GM19025 (cell line): Measurements from ENCODE around the gene TPP1.

ENCODE experiments used
- ATAC-seq: cut with Tn5 transposase; IDR thresholded peaks from one replicate; pipeline ENCODE4 v1.9.1; 2021; ENCODE audit warnings: mild to moderate bottlenecking, low read depth, moderate library complexity; ENCODE audit not compliant: unreplicated experiment

Gene TPP1

DNA sequence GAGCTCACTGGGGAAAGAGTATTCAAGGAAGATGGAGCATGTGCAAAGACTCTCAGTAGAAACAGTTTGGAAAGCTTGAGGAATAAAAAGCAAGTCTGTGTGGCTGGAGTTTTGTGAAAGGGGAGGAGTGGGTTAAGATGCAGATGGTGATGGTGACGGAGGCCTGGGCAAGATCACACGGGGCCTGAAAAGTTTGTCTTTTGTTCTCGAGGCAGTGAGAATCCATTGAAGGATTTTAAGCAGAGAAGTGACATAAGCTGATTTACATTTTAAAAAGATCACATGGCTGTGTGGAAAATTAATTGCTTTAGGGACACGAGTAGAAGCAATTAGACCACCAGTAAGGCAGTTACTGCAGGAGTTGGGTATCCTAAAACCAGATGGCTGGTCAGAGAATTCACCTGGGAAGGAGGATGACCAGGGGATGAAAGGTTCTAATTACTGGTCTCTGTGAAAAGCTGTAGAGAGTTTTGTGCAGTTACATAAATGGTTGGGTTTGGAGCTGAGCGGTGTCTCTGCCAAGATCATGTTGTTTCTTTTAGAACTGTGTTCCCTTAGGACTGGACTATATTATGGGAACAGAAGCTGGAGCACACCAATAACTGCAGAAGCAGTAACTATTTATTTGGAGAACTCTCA lies 22.9 kb downstream of the TPP1 start:
- no peak for ATAC-seq

DNA sequence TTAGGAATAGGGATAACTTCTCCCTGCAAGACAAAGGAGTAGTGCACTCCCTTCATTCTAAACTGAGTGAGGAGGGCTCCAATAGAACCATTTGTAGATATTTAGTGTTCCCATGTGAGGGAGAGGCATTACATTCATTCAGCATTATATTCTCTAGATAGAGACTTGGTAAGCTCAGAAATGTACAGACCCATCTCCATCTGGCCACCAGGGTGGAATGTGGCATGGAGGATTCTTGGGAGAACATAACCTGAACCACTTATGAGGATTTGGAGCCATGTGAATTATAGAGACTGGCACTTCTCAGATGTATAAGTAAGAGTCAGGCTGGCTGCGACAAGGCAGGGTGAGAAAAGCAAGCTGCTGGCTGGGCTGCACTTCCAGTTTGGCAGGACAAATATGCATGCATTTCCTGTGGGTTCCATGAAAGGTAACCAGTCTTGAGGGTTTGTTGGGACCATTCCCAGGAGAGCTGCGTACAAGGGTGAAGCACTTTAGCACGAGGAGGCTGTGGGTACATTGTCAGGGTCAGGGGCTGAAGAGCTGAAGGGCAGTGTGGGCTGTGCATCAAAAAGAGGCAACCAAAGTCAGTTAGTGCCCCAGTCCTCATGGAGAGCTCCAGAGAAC lies 25.0 kb downstream of the TPP1 start:
- ATAC-seq: no peak

DNA sequence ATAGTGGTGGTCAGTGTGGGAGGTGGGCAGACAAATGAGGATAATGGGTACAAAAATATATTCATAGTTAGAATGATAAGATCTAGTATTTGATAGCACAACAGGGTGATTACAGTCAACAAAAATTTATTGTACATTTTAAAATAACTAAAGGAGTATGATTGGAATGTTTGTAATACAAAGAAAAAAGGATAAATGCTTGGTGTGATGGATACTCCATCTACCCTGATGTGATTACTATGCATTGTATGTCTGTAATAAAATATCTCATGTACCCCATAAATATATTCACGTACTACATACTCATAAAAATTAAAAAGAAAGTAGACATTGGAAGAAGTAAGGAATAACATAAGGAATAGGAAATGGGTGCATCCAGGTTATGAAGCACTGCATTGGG lies 31.2 kb downstream of the TPP1 start:
- no peak for ATAC-seq

DNA sequence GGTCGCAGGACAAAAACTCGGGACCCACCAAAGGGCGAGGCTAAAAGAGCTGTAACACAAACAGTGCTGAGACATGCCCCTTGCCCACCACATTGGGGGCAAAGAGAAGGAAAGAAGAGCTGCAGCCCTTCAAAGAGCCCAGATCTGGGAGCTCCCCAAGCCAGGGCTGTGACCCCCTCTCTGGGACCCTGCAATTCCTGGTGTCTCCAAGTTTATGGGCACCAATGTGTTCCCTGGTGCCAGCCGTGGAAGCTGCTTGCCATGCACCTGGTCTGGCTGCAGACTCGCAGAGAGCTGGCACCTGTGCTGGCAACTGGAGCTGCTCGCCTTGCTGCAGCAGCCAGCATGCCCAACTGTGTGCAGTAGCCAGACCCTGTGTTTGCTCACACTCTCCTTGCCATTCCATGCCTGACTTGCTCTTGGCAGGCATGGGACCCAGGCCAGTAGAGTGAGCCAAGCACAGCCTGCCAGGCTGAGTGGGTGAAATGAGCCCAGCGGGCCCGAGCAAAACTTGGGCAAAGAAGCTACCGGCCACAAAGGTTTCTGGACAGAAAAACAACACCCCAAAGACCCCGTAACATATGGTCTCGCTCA lies 31.8 kb downstream of the TPP1 start:
- ATAC-seq: no peak

DNA sequence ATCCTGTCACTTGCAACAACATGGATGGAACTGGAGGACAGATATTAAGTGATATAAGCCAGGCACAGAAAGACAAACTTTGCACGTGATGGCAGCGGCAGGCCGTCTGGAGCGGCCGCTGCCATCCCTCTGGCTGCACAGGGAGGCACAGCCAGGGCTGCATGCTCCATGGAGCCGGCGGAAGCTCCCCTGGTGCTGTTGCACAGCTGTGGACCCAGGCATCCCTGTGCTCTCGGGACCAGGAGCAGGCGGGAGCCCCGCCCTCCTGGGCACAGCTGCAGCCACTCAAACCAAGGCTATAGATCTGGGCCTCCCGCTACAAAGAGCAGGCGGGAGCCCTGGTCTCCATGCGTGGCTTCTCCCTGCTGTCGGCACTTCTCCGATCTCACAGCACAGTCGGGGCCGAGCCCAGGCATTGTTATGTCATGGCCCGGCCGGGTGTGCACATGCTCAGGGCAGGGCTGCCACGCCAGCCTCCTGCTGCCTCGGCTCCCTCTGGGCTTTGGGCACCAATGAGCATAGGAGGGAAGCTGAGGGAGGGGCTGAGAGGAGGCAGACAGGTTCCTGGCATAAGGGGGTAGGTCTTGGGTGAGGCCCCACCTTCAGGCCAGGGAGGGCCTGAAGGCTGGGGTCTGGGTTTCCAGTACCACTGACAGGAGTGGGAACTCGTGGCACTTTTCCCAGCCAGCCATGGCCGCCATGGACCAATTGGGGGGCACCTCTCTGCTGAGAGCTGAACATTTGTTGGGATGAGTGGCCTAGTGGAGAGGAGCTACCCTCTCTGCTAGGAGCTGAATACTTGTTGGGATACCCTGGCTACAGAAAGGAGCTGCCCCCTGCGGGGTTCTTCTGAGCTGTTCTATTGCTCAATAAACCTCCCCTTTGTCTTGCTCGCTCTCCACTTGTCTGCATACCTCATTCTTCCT lies 32.5 kb downstream of the TPP1 start:
- no peak for ATAC-seq

DNA sequence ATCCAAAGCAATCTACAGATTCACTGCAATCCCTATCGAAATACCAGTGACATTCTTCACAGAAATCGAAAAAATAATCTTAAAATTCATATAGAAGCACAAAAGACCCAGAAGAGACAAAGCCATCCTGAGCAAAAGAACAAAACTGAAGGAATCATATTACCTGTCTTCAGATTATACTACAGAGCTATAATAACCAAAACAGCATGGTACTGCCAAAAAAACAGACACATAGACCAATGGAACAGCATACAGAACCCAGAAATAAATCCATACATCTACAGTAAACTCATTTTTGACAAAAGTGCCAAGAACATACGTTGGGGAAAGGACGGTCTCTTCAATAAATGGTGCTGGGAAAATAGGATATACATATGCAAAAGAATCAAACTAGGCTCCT lies 34.7 kb downstream of the TPP1 start:
- ATAC-seq: no peak

DNA sequence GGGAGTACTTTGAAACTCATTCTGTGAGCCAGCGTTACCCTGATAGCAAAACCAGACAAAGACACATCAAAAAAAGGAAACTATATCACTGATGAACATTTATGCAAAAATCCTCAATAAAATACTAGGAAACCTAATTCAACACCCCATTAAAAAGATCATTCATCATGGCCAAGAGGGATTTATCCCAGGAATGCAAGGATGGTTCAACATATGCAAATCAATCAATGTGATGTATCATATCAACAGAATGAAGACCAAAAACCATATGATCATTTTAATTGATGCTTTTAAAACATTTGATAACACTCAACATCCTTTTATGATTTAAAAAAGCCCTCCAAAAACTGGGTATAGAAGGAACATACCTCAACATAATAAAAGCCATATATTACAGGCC lies 35.6 kb downstream of the TPP1 start:
- no peak for ATAC-seq

DNA sequence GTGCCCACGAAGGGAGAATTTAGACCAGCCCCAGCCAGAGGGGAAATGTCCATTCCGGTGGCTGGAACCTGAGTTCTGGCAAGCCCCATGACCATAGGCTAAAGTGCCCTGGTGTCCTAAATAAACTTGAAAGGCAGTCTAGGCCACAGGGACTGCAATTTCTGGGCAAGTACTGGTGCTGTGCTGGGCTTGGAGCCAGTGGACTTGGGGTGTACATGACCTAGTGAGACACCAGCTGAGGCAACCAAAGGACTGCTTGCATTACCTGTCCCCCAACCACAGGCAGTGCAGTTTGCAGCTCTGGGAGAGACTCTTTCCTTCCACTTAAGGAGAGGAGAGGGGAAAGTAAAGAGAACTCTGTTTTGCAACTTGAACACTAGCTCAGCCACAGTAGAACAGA lies 39.5 kb downstream of the TPP1 start:
- ATAC-seq: no peak

DNA sequence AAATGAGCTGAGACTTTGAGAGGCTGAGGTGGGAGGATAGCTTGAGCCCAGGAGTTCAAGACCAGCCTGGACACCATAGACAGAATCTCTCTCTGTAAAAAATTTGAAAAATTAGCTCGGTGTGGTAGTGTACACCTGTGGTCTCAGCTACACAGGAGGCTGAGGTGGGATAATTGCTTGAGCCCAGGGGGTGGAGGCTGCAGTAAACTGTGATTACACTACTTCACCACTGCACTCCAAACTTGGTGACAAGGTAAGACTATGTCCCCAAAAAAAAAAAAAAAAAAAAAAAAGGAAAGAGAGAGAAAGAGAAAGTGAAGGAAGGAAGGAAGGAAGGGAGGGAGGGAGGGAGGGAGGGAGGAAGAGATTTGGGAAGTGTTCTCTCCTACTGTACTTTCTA lies 41.1 kb downstream of the TPP1 start:
- no peak for ATAC-seq

DNA sequence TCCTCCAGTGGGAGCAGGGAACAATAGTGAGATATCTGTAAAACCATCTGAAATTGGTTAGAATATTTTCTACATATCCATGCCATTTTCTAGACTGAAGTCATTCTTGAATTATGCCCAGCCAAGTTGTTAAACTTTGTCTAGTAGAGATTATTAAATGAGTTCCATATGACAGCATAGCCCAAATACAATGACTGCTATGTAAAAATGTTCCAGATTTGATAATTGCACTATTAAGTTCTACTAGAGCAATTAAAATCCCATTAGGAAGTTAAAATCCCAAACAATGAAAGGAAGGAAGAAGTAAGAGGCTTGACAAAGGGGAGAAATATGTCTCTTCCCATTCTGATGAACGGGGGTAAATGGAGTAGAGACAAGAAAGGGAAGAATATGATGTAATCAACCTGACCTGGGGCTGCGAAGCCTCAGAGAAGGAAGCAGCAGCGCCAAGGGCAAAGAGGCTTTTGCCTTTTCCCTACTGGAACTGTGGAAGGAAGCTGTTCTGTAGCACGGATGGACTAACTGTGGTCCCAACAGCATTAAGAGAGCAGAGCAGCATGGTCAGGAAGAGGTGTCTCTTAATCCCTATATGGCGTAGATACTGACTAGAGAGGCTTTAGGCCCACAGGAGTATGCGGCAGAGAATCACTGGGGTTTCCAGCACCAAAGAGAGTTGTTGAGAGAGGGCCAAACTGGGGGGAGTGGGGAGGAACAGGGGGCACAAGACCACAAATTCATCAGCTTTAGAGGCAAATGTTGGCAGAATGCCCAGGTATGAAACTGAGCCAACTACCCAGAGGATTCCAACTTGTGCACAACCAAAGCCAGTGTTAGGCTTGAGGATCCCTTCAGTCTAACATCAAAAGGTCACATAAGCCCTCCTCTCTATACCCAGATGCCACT lies 42.5 kb downstream of the TPP1 start:
- ATAC-seq: no peak

DNA sequence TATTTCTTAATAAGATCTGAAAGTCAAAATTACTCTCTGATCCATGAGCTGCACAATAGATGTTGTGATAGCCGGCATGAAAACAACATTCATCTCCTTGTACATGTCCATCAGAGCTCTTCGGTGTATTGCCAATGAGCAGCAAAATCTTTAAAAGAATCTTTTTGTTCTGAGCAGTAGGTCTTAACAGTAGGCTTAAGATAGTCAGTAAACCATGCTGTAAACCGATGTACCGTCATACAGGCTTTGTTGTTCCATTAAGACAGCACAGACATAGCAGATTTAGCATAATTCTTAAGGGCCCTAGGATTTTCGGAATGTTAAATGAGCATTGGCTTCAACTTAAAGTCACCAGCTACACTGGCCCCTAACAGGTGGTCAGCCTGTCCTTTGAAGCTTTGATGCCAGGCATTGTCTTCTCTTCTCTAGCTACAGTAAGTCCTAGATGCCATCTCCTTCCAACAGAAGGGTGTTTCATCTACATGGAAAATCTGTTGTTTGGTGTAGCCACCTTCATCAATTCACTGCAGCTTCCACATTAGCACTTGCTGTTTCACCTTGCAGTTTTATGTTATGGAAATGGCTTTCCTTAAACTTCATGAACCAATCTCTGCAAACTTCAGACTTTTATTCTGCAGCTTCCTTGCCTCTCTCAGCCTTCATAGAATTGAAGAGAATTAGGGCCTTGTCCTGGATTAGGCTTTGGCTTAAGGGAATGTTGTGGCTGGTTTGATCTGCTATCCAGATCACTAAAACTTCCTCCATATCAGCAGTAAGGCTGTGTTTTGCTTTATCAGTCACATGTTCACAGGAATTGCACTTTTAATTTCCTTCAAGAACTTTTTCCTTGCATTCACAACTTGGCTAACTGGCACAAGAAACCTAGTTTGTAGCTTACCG lies 44.2 kb downstream of the TPP1 start:
- no peak for ATAC-seq

DNA sequence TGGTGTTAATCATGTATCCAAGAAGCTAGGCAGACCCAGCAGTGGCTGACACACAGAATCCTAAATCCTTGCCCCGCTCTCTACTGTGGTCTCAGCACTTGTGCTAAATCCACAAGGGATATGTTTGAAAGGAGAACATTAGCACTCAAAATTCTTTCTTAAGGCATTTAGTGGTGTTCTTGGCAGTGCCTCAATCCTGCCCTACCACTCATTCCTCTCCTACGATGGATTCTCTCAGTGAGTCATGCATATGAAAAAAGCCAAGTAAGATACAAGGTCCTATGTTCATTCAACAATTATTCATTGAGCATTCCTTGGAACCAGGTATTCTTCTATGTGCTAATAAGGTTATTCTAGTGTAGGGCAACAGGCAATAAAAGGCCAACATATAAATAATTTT lies 47.0 kb downstream of the TPP1 start:
- ATAC-seq: no peak

DNA sequence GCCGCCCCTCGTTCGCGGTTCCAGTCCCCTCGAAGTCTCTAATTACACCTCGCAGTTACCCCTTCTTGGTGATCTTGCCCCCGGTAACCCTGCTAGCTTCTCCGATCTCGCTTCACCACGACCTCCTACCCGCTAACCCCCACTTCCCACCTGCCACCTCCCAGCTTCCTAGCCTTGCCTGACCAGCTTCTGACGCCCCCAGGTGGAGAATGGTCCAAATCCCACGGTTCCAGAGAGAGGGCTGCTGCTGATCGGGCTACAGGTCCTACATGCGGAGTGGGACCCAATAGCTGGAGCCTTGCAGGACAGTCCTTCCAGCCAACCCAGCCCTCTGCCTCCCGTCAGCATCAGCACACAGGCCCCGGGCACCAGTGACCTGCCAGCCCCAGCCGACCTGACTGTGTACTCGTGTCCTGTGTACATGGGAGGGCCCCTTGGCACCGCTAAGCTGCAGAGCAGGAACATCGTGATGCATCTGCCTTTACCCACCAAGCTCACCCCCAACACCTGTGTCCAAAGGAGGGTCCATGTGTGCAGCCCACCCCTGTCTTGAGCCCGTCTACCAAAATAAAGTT lies 47.7 kb downstream of the TPP1 start:
- no peak for ATAC-seq

DNA sequence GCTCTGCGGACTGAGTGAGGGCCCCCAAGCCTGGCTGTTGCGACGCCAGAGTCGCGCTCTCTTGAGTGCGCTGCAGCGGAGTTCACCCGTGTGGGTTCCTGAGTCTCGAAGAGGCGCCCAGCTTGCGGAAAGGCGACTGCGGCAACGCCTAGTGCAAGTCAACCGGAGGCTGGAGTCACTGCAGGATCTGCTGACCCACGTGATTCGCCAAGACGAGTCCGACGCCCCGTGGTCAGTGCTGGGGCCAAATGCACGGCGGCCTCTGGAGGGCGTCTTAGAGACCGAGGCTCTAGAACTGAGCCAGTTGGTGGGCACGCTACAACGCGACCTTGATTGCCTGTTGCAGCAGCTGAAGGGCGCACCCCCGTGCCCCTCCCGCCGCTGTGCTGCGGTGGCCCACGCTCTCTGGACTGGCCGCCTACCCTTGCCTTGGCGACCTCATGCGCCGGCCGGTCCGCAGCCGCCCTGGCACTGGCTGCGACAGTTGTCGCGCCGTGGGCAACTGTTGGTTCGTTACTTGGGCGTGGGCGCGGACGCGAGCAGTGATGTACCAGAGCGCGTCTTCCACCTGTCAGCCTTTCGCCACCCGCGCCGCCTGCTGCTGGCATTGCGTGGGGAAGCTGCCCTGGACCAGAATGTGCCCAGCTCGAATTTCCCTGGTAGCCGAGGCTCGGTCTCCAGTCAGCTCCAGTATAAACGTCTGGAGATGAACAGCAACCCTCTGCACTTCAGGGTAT lies 48.4 kb downstream of the TPP1 start:
- ATAC-seq: no peak

DNA sequence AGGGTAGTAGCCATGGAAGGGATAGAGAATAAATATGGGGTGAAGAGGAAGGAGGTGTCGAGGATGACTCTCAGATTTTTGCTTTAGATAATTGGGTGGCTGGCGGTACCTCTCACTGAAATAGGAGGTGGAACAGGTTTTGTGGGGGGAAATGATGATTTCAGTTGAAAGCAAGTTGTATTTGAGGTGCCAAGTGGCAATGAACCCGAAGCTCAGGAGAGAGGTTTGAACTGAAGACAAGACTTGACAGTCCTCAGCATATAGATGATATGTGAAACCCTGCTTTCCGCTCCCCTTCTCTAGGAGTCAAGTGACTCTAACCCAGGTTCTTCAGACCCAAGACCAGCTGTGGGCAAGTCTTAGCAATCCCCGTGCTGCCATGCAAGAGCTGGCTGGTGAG lies 49.5 kb downstream of the TPP1 start:
- no peak for ATAC-seq

DNA sequence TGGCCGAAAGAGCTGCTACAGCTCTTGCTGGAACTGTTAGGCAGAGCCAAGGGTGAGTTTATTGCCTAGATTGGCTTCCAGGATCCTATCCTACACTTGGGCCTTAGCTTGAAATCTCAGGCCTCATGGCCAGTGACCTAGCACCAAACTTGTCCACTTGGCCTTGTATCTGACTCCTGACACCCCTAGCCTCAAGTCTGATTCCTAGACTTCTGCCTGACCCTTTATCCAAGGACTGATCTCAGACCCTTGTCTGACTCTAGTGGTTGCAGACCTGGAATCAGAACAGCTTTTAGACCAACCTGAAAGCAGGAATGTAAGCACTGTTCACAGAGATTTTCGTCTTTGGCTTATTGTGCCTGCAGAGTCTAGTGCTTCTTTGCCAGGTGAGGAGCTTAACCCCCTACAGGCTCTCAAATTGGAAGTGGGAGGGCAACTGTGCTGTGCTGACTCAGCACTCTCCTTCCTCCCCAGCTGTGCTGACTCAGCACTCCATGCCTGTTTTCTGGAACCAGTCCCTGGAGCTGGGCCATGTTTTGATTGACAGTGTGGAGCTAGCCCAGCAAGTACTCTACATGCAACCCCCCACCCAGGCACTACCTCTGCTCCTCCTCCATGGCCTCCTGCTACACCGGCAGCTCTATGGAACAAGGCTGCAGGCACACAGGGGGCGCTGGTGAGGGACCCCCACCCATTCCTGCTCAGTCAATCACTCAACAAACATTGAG lies 50.9 kb downstream of the TPP1 start:
- no peak for ATAC-seq

DNA sequence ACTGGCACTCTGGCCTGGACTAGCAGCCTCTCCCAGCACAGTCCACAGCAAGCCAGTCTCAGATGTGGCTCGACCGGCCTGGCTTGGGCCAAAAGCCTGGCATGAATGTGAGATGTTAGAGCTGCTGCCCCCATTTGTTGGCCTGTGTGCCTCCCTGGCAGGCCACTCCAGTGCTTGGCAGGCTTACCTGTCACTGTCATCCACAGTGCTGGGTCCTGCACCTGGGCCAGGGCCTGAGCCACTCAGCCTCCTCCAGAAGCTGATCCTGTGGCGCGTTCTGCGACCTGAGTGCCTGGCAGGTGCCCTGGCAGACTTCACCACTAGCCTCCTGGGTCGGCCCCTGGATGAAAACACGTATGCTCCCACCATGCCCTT lies 51.9 kb downstream of the TPP1 start:
- ATAC-seq: no peak
